ENCODE results near the gene GDF2. TPM values are rescaled to one million over a fixed set of nuclear protein-coding genes. Genes with fewer than 3 reads are reported as not detected.

GDF2 gene
- total and polyA plus RNA-seq, 2 of the 4 experiments (the other 2 are of a cell fraction), result under 0.01 TPM; not detected in 1

- Histone ChIP-seq H2AFZ (replicated peaks; ENCODE audit: low read length, poor library complexity) (no peak overlapping the region), H3K4me3 (ENCODE audit: insufficient read depth, low read depth, low read length) (no peak overlapping the region), H2AK9ac (replicated peaks; ENCODE audit: low read depth, low read length, poor library complexity) (no peak overlapping the region), H4K8ac (ENCODE audit: low read depth in 2 of 2, low read length in 2 of 2) (no peak overlapping the region), H3K4ac (ENCODE audit: low read depth, low read length) (no peak overlapping the region), H4K20me1 (ENCODE audit: insufficient read depth, low read length) (no peaks in the 10 kb centered on the region), H2BK20ac (ENCODE audit: low read depth, low read length) (no peak overlapping the region), H3K23ac (ENCODE audit: low read depth, low read length) (no peak overlapping the region), H3K14ac (replicated peaks; ENCODE audit: low read depth, low read length) (no peak overlapping the region), H3K36me3 (ENCODE audit: control insufficient read depth, insufficient read depth, low read length) (no peaks in the 10 kb centered on the region), H4K91ac (ENCODE audit: insufficient read depth, low read depth, low read length) (no peak overlapping the region), H2BK5ac (ENCODE audit: low read depth, low read length, poor library complexity, severe bottlenecking) (no peak overlapping the region), H3K27me3 (ENCODE audit: control insufficient read depth, insufficient read depth, low read length) (peaks cover 31% of the 10 kb centered on the region), H3K9me3 (ENCODE audit: control insufficient read depth, insufficient read depth, low read length) (no peaks in the 10 kb centered on the region), H3K56ac (ENCODE audit: extremely low read depth, insufficient read depth, low read length) (no peak overlapping the region), H3K9me1 (ENCODE audit: insufficient read depth, low read length) (no peaks in the 10 kb centered on the region), H2BK120ac (ENCODE audit: low read depth, low read length) (no peak overlapping the region), H3K18ac (ENCODE audit: low read depth, low read length) (no peak overlapping the region), H4K5ac (ENCODE audit: low read depth, low read length) (no peak overlapping the region), H3K9ac (ENCODE audit: low read depth, low read length) (no peak overlapping the region), H3K27ac (ENCODE audit: insufficient read depth, low read length) (no peak overlapping the region), H2BK15ac (ENCODE audit: low read depth, low read length) (no peak overlapping the region), H3K79me1 (ENCODE audit: low read depth in 1 of 2, low read length in 2 of 2) (no peaks in the 10 kb centered on the region), H2AK5ac (ENCODE audit: low read depth, low read length) (no peak overlapping the region), H3K4me1 (ENCODE audit: control insufficient read depth, insufficient read depth, low read length) (no peaks in the 10 kb centered on the region), H3K4me2 (ENCODE audit: low read depth, low read length) (no peak overlapping the region)
- TF ChIP-seq RCOR1 (IDR thresholded peaks at IDR 0.05; ENCODE audit: insufficient replicate concordance, low read length), result no peak
- TF ChIP-seq POLR2A (IDR thresholded peaks at IDR 0.05; ENCODE audit: low read depth, low read length), result no peak
- TF ChIP-seq RFX5 (IDR thresholded peaks at IDR 0.05; ENCODE audit: low read depth, low read length), result no peak
- no peak for TF ChIP-seq BHLHE40 (IDR thresholded peaks at IDR 0.05; ENCODE audit: low read depth, low read length)
- no peak for TF ChIP-seq MAFK (IDR thresholded peaks at IDR 0.05; ENCODE audit: low read depth, low read length)
- TF ChIP-seq SMC3 (IDR thresholded peaks at IDR 0.05; ENCODE audit: low read depth, low read length), result no peak
- TF ChIP-seq MAZ (IDR thresholded peaks at IDR 0.05; ENCODE audit: borderline replicate concordance, low read depth, low read length), result no peak
- no peak for TF ChIP-seq USF2 (IDR thresholded peaks at IDR 0.05; ENCODE audit: low read depth, low read length)
- no peak for TF ChIP-seq RAD21 (IDR thresholded peaks at IDR 0.05; ENCODE audit: low read length)
- TF ChIP-seq MXI1 (IDR thresholded peaks at IDR 0.05; ENCODE audit: borderline replicate concordance, low read depth, low read length), result no peak
- TF ChIP-seq CTCF (conservative IDR thresholded peaks at IDR 0.05; ENCODE audit: low read depth, low read length), result no peak
- no peak for TF ChIP-seq CEBPB (IDR thresholded peaks at IDR 0.05; ENCODE audit: low read depth, low read length)
- DNase-seq (no peak), ATAC-seq (ENCODE audit: low read depth) (no peak)
- WGBS, 2 experiments (ENCODE audit: extremely low coverage in 2 of 2, insufficient read length in 1 of 2), result no CpG with 5 or more reads among the region's 4 CpGs
- dilution Hi-C loops (cut with HindIII; ENCODE audit: low sequenced_read_pairs, unreplicated experiment) (no loop called here), in situ Hi-C loops (cut with MboI; ENCODE audit: low sequenced_read_pairs) (no loop called here), intact Hi-C loops (cut with micrococcal nuclease) (no loop called here)
- ChIA-PET CTCF (interaction anchor here (1.6 kb wide), 1 partner anchor 300 kb away, joined by 5 read pairs; no protein-coding TSS in a partner anchor), POLR2A (ENCODE audit: unreplicated experiment) (no interaction called here)
- BruUV-seq (replicated peaks), result no TSS peak
Observed at GRCh38 chr10:47347303-47347675, 25.0 kb downstream of the GDF2 start.
